Measurements from ENCODE around the gene POLR3E.

- TF ChIP-seq CTCF (optimal IDR thresholded peaks at IDR 0.05 in 1 of 3, IDR thresholded peaks at IDR 0.05 in 1 of 3, conservative IDR thresholded peaks at IDR 0.05 in 1 of 3; ENCODE audit: extremely low read depth in 1 of 3, insufficient read depth in 2 of 3, low read length in 3 of 3): no peak
- TF ChIP-seq EZH2 (IDR thresholded peaks at IDR 0.05; ENCODE audit: low read length): no peak
Observed at GRCh38 chr16:22379656-22380055, 82.4 kb downstream of the POLR3E start.
